HG02885 (cell line): ENCODE data around the gene IPO13.
A peak's percentile ranks its signal among the peaks of the same experiment; 100 is the strongest.

Experiments
- ATAC-seq: cut with Tn5 transposase; IDR thresholded peaks from one replicate; pipeline ENCODE4 v1.9.1; 2021; ENCODE audit warnings: mild to moderate bottlenecking; ENCODE audit not compliant: unreplicated experiment, poor library complexity

Gene IPO13, protein sequence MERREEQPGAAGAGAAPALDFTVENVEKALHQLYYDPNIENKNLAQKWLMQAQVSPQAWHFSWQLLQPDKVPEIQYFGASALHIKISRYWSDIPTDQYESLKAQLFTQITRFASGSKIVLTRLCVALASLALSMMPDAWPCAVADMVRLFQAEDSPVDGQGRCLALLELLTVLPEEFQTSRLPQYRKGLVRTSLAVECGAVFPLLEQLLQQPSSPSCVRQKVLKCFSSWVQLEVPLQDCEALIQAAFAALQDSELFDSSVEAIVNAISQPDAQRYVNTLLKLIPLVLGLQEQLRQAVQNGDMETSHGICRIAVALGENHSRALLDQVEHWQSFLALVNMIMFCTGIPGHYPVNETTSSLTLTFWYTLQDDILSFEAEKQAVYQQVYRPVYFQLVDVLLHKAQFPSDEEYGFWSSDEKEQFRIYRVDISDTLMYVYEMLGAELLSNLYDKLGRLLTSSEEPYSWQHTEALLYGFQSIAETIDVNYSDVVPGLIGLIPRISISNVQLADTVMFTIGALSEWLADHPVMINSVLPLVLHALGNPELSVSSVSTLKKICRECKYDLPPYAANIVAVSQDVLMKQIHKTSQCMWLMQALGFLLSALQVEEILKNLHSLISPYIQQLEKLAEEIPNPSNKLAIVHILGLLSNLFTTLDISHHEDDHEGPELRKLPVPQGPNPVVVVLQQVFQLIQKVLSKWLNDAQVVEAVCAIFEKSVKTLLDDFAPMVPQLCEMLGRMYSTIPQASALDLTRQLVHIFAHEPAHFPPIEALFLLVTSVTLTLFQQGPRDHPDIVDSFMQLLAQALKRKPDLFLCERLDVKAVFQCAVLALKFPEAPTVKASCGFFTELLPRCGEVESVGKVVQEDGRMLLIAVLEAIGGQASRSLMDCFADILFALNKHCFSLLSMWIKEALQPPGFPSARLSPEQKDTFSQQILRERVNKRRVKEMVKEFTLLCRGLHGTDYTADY

DNA sequence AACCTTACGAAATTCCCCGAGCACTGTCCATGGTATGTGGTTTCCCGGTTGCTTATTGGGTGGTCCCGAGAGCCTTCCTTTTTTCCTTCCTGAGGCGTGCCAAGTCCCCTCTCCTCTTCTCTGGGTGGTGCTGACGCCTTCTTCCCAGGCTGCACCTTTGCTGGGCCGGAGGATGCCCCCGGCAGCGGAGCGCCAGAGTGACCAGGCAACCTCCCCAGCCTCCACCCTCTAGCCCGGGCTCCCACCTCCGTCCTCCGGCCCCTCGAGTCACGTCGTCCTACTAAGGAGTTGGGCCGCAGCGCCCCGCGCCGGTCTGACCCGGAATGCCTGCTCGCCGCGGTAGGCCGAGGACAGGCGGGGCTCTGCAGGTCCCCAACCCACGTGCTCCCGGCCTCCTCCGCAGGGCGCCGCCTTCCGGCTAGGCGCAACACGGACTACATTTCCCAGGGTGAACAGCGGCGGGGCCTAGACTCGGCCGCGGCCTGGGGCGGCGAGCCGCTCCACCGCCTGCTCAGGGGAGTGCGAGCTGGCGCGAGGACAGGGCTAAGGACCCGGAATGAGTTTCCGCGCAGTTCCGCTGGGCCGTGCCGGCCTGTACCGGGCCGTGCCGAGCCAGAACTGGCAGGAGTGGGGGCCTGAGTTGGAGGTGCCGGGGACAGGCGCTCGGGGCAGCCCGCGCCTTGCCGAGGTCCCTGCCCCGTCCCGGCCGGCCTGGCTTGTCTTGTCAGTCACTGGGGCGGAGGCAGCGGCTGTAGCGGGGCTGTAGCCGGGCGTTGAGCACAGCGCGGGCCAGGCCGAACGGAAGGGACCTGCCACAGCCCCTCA lies at the start of gene IPO13:
IPO13 (plus strand) TSS at position 715 of the 825 bp plus-strand sequence. CDS start 651 bp downstream, outside the sequence.
- ATAC-seq, result peak; percentile 92

DNA sequence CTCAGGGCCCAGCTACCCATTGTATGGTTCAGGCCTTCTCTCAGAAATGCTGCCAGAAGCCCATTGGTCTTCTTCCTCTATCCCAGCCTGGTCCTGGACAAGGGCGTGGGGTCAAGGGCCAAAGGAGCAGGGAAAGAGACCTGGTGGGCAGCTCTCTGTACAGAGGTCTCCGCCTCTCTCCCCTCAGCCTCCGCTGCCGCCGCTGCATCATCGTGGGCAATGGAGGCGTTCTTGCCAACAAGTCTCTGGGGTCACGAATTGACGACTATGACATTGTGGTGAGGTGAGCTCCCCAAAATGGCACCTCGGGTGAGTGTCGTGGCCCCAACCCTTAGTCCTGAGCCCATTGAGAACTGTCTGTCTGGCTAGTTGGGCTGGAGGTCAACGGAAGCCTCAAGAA lies 47.8 kb upstream of the IPO13 start:
- no peak for ATAC-seq

GRCh38 chr1:43900386-43900785 lies 46.4 kb upstream of the IPO13 start:
- no peak for ATAC-seq

GRCh38 chr1:43901196-43901961 lies 45.4 kb upstream of the IPO13 start:
- ATAC-seq, result no peak

GRCh38 chr1:43902058-43902831 lies 44.5 kb upstream of the IPO13 start:
- ATAC-seq, result no peak

- ATAC-seq, result no peak
These were observed 41.8 kb upstream of the IPO13 start for GRCh38 chr1:43904660-43905551.

DNA sequence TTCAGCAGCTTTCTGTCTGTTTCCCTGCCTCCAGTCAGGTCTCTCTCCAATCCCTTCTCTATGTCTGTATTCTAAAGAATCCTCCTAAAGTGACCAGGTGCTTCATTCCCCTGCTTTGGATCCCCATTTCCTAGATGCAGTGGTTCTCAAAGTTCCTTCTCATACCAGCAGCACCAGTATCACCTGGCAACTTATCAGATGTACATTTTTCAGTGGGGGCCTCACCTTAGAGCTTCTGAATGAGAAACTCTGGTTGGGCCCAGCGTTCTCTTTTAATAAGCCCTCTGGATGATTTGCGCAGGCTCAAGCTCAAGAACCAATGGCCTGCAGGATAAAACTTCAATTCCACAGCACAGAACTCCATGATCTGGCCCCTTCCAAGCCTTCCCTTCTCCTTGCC lies 38.5 kb upstream of the IPO13 start:
- no peak for ATAC-seq

DNA sequence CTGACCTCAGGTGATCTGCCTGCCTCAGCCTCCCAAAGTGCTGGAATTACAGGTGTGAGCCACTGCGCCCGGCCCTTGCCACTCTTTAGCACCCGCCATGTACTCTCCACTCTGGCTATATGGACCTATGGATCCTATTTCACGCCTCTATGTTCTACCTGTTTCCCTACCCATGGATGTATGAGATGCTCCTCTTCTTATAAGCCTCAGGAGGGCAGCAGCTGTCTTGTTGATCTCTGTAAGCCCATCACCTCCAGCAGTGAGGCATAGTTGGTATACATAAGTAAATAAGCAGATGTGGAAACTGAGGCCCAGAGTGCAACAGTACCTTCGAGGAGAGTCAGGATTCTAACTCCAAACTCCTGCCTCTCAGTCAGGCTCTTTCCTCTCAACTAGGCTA lies 37.9 kb upstream of the IPO13 start:
- ATAC-seq, result no peak

DNA sequence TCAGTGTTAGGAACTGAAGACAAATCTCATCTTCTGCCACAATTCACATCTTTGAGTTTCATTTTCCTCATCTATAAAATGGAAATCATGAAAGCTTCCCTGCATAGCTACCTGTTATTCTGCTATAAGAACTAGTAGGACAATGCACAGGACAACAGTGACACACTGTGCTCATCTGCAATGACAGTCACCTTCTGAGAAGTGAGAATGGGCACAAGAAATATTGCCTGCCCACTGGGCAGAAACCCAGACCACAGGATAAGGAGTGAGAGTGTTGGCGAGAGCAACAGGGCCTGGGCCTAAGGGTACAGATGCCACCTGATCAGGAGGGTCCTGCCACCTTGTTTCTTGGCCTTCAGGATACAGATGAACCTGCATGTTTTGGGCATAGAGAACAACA lies 36.4 kb upstream of the IPO13 start:
- no peak for ATAC-seq

DNA sequence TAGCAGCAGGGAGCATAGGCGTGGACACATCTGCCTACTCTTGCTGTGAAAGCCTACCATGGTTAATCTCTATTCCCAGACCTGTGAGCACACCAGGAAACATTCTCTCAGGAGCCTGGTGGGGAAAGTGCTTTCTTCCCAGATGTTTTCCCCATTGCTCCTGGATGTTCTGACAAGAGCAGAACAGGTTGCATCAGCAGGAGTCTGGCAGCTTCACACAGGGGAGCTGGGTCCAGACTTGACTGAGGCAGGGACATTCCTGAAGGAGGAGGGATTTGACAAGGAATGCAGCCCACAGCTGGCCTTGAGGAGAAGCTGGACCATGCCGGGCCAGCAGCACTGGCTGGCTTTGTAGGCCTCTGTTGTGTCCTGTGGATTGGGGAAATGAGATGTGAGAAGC lies 34.1 kb upstream of the IPO13 start:
- no peak for ATAC-seq

GRCh38 chr1:43913051-43913501 lies 33.7 kb upstream of the IPO13 start:
- no peak for ATAC-seq

GRCh38 chr1:43913666-43914360 lies 32.9 kb upstream of the IPO13 start:
- ATAC-seq, result no peak

- no peak for ATAC-seq
These were observed 31.9 kb upstream of the IPO13 start for GRCh38 chr1:43914576-43915525.

- no peak for ATAC-seq
These were observed 26.8 kb upstream of the IPO13 start for GRCh38 chr1:43919906-43920305.

DNA sequence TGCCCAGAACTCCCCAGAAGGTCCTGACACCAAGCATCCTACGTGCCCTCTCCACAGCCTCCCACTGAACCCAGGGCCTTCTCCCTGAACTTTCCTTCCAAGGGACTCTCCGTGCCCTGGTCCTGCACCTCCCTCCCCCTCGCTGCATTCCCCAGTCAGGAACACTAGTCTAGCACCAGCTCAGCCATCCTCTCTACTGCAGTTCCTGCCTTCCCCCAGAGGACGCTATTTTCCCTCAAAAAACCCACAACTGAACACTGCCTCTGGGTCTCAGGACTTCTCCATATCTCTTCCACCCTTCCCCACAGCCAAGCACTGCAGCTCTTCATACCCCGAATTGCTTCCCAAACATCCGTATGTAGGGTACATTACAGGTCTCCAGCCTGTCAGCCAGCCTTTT lies 25.7 kb upstream of the IPO13 start:
- ATAC-seq, result no peak

GRCh38 chr1:43924516-43924915 lies 22.2 kb upstream of the IPO13 start:
- ATAC-seq, result no peak
